Panc1 (cell line): ENCODE data around the gene CSF1.

Experiments used
- POLR2AphosphoS5 ChIP-seq: IDR thresholded peaks from 2 replicates; pipeline ENCODE4 v1.6.1; 2012; ENCODE audit warnings: mild to moderate bottlenecking, low read depth, low read length, moderate library complexity
- SIN3A ChIP-seq: IDR thresholded peaks from 2 replicates; pipeline ENCODE4 v1.6.1; 2012; ENCODE audit warnings: low read depth, mild to moderate bottlenecking, low read length, moderate library complexity, borderline replicate concordance; ENCODE audit not compliant: insufficient read depth
- TCF7L2 ChIP-seq: IDR thresholded peaks from 2 replicates; pipeline ENCODE4 v1.6.1; 2011; ENCODE audit warnings: mild to moderate bottlenecking, low read depth, low read length, inconsistent platforms
- TF ChIP-seq, protein P1 (sequence below): fragments of 450-650 bp; IDR thresholded peaks from 2 replicates; pipeline ENCODE4 v1.5.1; 2017; ENCODE audit warnings: mild to moderate bottlenecking
- TF ChIP-seq, protein P2 (sequence below), 2 experiments: IDR thresholded peaks; 2 replicates each; pipeline ENCODE4 v1.6.1; 2011 to 2012; ENCODE audit warnings: low read depth in 2 of 2, control low read depth in 1 of 2, low read length in 1 of 2, mild to moderate bottlenecking in 1 of 2, moderate library complexity in 1 of 2; ENCODE audit not compliant: insufficient read depth in 1 of 2

DNA sequence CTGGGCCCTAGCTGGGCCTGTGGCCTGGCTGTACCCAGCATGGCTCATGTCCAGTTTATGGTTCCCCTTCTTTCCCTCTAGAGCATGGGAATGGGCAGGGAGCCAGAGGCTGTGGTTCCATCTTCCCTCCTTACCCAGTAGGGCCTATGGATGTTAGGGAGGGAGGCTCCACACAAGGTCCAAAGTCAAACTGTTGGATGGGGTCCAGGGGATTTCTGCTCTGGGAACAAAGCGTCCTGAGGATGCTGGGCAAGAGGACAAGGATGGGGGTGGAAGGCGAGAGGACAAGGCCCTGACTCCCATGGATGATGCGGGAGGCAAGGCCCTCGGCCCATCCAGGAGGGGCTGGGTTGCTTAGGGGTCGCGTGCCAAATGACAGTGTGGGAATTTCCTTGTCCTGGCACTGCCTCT lies 17.3 kb downstream of the CSF1 start:
- peak; percentile 59; the same call in 1 of the 2 replicates for TF ChIP-seq POLR2AphosphoS5
- TF ChIP-seq, protein P1, sequence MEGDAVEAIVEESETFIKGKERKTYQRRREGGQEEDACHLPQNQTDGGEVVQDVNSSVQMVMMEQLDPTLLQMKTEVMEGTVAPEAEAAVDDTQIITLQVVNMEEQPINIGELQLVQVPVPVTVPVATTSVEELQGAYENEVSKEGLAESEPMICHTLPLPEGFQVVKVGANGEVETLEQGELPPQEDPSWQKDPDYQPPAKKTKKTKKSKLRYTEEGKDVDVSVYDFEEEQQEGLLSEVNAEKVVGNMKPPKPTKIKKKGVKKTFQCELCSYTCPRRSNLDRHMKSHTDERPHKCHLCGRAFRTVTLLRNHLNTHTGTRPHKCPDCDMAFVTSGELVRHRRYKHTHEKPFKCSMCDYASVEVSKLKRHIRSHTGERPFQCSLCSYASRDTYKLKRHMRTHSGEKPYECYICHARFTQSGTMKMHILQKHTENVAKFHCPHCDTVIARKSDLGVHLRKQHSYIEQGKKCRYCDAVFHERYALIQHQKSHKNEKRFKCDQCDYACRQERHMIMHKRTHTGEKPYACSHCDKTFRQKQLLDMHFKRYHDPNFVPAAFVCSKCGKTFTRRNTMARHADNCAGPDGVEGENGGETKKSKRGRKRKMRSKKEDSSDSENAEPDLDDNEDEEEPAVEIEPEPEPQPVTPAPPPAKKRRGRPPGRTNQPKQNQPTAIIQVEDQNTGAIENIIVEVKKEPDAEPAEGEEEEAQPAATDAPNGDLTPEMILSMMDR = no peak
- TF ChIP-seq TCF7L2 = 0 out of 2 replicates have a peak, but pooled peaks have one; percentile 28
- TF ChIP-seq SIN3A = no peak
- TF ChIP-seq, protein P2, sequence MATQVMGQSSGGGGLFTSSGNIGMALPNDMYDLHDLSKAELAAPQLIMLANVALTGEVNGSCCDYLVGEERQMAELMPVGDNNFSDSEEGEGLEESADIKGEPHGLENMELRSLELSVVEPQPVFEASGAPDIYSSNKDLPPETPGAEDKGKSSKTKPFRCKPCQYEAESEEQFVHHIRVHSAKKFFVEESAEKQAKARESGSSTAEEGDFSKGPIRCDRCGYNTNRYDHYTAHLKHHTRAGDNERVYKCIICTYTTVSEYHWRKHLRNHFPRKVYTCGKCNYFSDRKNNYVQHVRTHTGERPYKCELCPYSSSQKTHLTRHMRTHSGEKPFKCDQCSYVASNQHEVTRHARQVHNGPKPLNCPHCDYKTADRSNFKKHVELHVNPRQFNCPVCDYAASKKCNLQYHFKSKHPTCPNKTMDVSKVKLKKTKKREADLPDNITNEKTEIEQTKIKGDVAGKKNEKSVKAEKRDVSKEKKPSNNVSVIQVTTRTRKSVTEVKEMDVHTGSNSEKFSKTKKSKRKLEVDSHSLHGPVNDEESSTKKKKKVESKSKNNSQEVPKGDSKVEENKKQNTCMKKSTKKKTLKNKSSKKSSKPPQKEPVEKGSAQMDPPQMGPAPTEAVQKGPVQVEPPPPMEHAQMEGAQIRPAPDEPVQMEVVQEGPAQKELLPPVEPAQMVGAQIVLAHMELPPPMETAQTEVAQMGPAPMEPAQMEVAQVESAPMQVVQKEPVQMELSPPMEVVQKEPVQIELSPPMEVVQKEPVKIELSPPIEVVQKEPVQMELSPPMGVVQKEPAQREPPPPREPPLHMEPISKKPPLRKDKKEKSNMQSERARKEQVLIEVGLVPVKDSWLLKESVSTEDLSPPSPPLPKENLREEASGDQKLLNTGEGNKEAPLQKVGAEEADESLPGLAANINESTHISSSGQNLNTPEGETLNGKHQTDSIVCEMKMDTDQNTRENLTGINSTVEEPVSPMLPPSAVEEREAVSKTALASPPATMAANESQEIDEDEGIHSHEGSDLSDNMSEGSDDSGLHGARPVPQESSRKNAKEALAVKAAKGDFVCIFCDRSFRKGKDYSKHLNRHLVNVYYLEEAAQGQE (IDR thresholded peaks at IDR 0.05; ENCODE audit: insufficient read depth in 1 of 2, low read depth in 2 of 2, low read length in 1 of 2) = no peak
